ENCODE measurements around the gene MRLN.
"Not testable (repeated sequence)": the region's sequence is repeated elsewhere in the genome, so short reads cannot be mapped to it uniquely, and the experiment has no call there.

DNA sequence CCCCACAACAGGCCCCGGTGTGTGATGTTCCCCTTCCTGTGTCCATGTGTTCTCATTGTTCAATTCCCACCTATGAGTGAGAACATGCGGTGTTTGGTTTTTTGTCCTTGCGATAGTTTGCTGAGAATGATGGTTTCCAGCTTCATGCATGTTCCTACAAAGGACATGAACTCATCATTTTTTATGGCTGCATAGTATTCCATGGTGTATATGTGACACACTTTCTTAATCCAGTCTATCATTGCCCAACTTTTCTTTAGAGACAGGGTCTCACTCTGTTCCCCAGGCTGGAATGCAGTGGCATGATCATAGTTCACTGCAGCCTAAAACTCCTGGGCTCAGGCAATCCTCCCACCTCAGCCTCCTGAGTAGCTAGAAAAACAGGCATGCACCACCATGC, 32.2 kb upstream of the MRLN start:
- not testable (repeated sequence) for TF ChIP-seq POLR2A, POLR2AphosphoS5, TAF1 (IDR thresholded peaks at IDR 0.05; ENCODE audit: low read depth, low read length)
